ENCODE data around the gene NPIPB2.

Gene NPIPB2

GRCh38 chr16:11915114-11915643 is 26.7 kb downstream of the NPIPB2 start:
- Histone ChIP-seq H3K4me1 (ENCODE audit: control insufficient read depth in 1 of 2, insufficient read depth in 2 of 2, low read length in 2 of 2) (peaks cover 20 to 36% of the 10 kb centered on the region in 2 donors), H3K27me3 (ENCODE audit: low read depth, low read length) (no peaks in the 10 kb centered on the region), H3K27ac (ENCODE audit: low read length) (peak overlapping the region; percentile 78), H3K4me3 (ENCODE audit: low read depth in 1 of 2, low read length in 2 of 2) (peak overlapping the region; percentile 78 to 83), H3K9me3 (ENCODE audit: control insufficient read depth in 1 of 2, low read length in 2 of 2) (no peaks in the 10 kb centered on the region), H3K36me3 (ENCODE audit: control insufficient read depth in 1 of 2, insufficient read depth in 2 of 2, low read length in 2 of 2) (no peaks in the 10 kb centered on the region)

- H3K36me3 ChIP-seq (ENCODE audit: control insufficient read depth in 1 of 2, insufficient read depth in 2 of 2, low read length in 2 of 2), result no peaks in the 10 kb centered on the region
- no peaks in the 10 kb centered on the region for H3K27me3 ChIP-seq (ENCODE audit: low read depth, low read length)
- peaks cover 20 to 43% of the 10 kb centered on the region in 2 donors for H3K4me1 ChIP-seq (ENCODE audit: control insufficient read depth in 1 of 2, insufficient read depth in 2 of 2, low read length in 2 of 2)
- H3K9me3 ChIP-seq (ENCODE audit: control insufficient read depth in 1 of 2, low read length in 2 of 2), result no peaks in the 10 kb centered on the region
- H3K27ac ChIP-seq (ENCODE audit: low read length), result peak overlapping the region; percentile 78
- H3K4me3 ChIP-seq (ENCODE audit: low read depth in 1 of 2, low read length in 2 of 2), result peak overlapping the region; percentile 78 to 83
Measured at GRCh38 chr16:11914210-11915113, 27.4 kb downstream of the NPIPB2 start.

- no peaks in the 10 kb centered on the region for H3K27me3 ChIP-seq (ENCODE audit: low read depth, low read length)
- H3K27ac ChIP-seq (ENCODE audit: low read length), result peak overlapping the region; percentile 78
- H3K4me1 ChIP-seq (ENCODE audit: control insufficient read depth in 1 of 2, insufficient read depth in 2 of 2, low read length in 2 of 2), result peaks cover 20 to 43% of the 10 kb centered on the region in 2 donors
- no peaks in the 10 kb centered on the region for H3K36me3 ChIP-seq (ENCODE audit: control insufficient read depth in 1 of 2, insufficient read depth in 2 of 2, low read length in 2 of 2)
- H3K4me3 ChIP-seq (ENCODE audit: low read depth in 1 of 2, low read length in 2 of 2), result peak overlapping the region; percentile 78 to 83
- no peaks in the 10 kb centered on the region for H3K9me3 ChIP-seq (ENCODE audit: control insufficient read depth in 1 of 2, low read length in 2 of 2)
Measured at GRCh38 chr16:11913425-11914079, 28.3 kb downstream of the NPIPB2 start.

- H3K4me3 ChIP-seq (ENCODE audit: low read depth in 1 of 2, low read length in 2 of 2), result no peak overlapping the region
- no peaks in the 10 kb centered on the region for H3K9me3 ChIP-seq (ENCODE audit: control insufficient read depth in 1 of 2, low read length in 2 of 2)
- no peak overlapping the region for H3K27ac ChIP-seq (ENCODE audit: low read length)
- peaks cover 15 to 45% of the 10 kb centered on the region in 2 donors for H3K4me1 ChIP-seq (ENCODE audit: control insufficient read depth in 1 of 2, insufficient read depth in 2 of 2, low read length in 2 of 2)
- no peaks in the 10 kb centered on the region for H3K36me3 ChIP-seq (ENCODE audit: control insufficient read depth in 1 of 2, insufficient read depth in 2 of 2, low read length in 2 of 2)
- no peaks in the 10 kb centered on the region for H3K27me3 ChIP-seq (ENCODE audit: low read depth, low read length)
Measured at GRCh38 chr16:11909653-11910545, 31.9 kb downstream of the NPIPB2 start.

GRCh38 chr16:11907160-11907970 is 34.5 kb downstream of the NPIPB2 start:
- no peaks in the 10 kb centered on the region for H3K9me3 ChIP-seq (ENCODE audit: control insufficient read depth in 1 of 2, low read length in 2 of 2)
- H3K4me1 ChIP-seq (ENCODE audit: control insufficient read depth in 1 of 2, insufficient read depth in 2 of 2, low read length in 2 of 2), result peaks cover 0 to 28% of the 10 kb centered on the region in 2 donors
- H3K36me3 ChIP-seq (ENCODE audit: control insufficient read depth in 1 of 2, insufficient read depth in 2 of 2, low read length in 2 of 2), result no peaks in the 10 kb centered on the region
- no peaks in the 10 kb centered on the region for H3K27me3 ChIP-seq (ENCODE audit: low read depth, low read length)
- no peak overlapping the region for H3K27ac ChIP-seq (ENCODE audit: low read length)
- no peak overlapping the region for H3K4me3 ChIP-seq (ENCODE audit: low read depth in 1 of 2, low read length in 2 of 2)

GRCh38 chr16:11903906-11904305 is 37.9 kb downstream of the NPIPB2 start:
- H3K9me3 ChIP-seq (ENCODE audit: control insufficient read depth in 1 of 2, low read length in 2 of 2), result no peaks in the 10 kb centered on the region
- no peaks in the 10 kb centered on the region for H3K27me3 ChIP-seq (ENCODE audit: low read depth, low read length)
- H3K36me3 ChIP-seq (ENCODE audit: control insufficient read depth in 1 of 2, insufficient read depth in 2 of 2, low read length in 2 of 2), result no peaks in the 10 kb centered on the region
- H3K4me3 ChIP-seq (ENCODE audit: low read depth in 1 of 2, low read length in 2 of 2), result no peak overlapping the region
- peaks cover 0 to 6% of the 10 kb centered on the region in 2 donors for H3K4me1 ChIP-seq (ENCODE audit: control insufficient read depth in 1 of 2, insufficient read depth in 2 of 2, low read length in 2 of 2)
- H3K27ac ChIP-seq (ENCODE audit: low read length), result no peak overlapping the region

GRCh38 chr16:11901091-11901490 is 40.8 kb downstream of the NPIPB2 start:
- peaks cover 0 to 5% of the 10 kb centered on the region in 2 donors for H3K36me3 ChIP-seq (ENCODE audit: control insufficient read depth in 1 of 2, insufficient read depth in 2 of 2, low read length in 2 of 2)
- H3K27ac ChIP-seq (ENCODE audit: low read length), result no peak overlapping the region
- no peaks in the 10 kb centered on the region for H3K27me3 ChIP-seq (ENCODE audit: low read depth, low read length)
- H3K9me3 ChIP-seq (ENCODE audit: control insufficient read depth in 1 of 2, low read length in 2 of 2), result no peaks in the 10 kb centered on the region
- H3K4me1 ChIP-seq (ENCODE audit: control insufficient read depth in 1 of 2, insufficient read depth in 2 of 2, low read length in 2 of 2), result peaks cover 0 to 3% of the 10 kb centered on the region in 2 donors
- H3K4me3 ChIP-seq (ENCODE audit: low read depth in 1 of 2, low read length in 2 of 2), result no peak overlapping the region

GRCh38 chr16:11896486-11897176 is 45.2 kb downstream of the NPIPB2 start:
- Histone ChIP-seq H3K4me1 (ENCODE audit: control insufficient read depth in 1 of 2, insufficient read depth in 2 of 2, low read length in 2 of 2) (no peaks in the 10 kb centered on the region), H3K9me3 (ENCODE audit: control insufficient read depth in 1 of 2, low read length in 2 of 2) (no peaks in the 10 kb centered on the region), H3K4me3 (ENCODE audit: low read depth in 1 of 2, low read length in 2 of 2) (no peak overlapping the region), H3K36me3 (ENCODE audit: control insufficient read depth in 1 of 2, insufficient read depth in 2 of 2, low read length in 2 of 2) (peaks cover 10 to 31% of the 10 kb centered on the region in 2 donors), H3K27ac (ENCODE audit: low read length) (no peak overlapping the region), H3K27me3 (ENCODE audit: low read depth, low read length) (no peaks in the 10 kb centered on the region)

- Histone ChIP-seq H3K36me3 (ENCODE audit: control insufficient read depth in 1 of 2, insufficient read depth in 2 of 2, low read length in 2 of 2) (peaks cover 19 to 40% of the 10 kb centered on the region in 2 donors), H3K9me3 (ENCODE audit: control insufficient read depth in 1 of 2, low read length in 2 of 2) (no peaks in the 10 kb centered on the region)
Measured at GRCh38 chr16:11893571-11893970, 48.3 kb downstream of the NPIPB2 start.

GRCh38 chr16:11892761-11893160 is 49.1 kb downstream of the NPIPB2 start:
- no peaks in the 10 kb centered on the region for H3K9me3 ChIP-seq (ENCODE audit: control insufficient read depth in 1 of 2, low read length in 2 of 2)
- H3K4me1 ChIP-seq (ENCODE audit: control insufficient read depth in 1 of 2, insufficient read depth in 2 of 2, low read length in 2 of 2), result no peaks in the 10 kb centered on the region
- H3K27ac ChIP-seq (ENCODE audit: low read length), result no peak overlapping the region
- H3K4me3 ChIP-seq (ENCODE audit: low read depth in 1 of 2, low read length in 2 of 2), result no peak overlapping the region
- no peaks in the 10 kb centered on the region for H3K27me3 ChIP-seq (ENCODE audit: low read depth, low read length)
- H3K36me3 ChIP-seq (ENCODE audit: control insufficient read depth in 1 of 2, insufficient read depth in 2 of 2, low read length in 2 of 2), result peaks cover 19 to 46% of the 10 kb centered on the region in 2 donors

More at GRCh38 chr16:11893571-11893970, 48.3 kb downstream of the NPIPB2 start:
- Histone ChIP-seq H3K4me1 (ENCODE audit: control insufficient read depth in 1 of 2, insufficient read depth in 2 of 2, low read length in 2 of 2) (no peaks in the 10 kb centered on the region), H3K27ac (ENCODE audit: low read length) (no peak overlapping the region), H3K4me3 (ENCODE audit: low read depth in 1 of 2, low read length in 2 of 2) (no peak overlapping the region), H3K27me3 (ENCODE audit: low read depth, low read length) (no peaks in the 10 kb centered on the region)
